ENCODE data around the gene CTH. TPM values are rescaled to one million over a fixed set of nuclear protein-coding genes. Genes with fewer than 3 reads are reported as not detected.

The CTH gene
- total RNA-seq, 6 experiments from 2014 or later: 32.3 to 85.7 (median 49.0) TPM

Small RNAs within 50 kb of the gene (small RNA-seq; reads per million reads assigned to genes)
- gene RF00017: 0 reads per million in 2 experiments

Other genes with a start within 250 kb of the CTH start
- 10 to 100 TPM in 3 of 6 experiments, 1 to 10 TPM in 3; 8.9 to 15.3 (median 9.9) TPM for gene LRRC40, start 205.7 kb upstream of the CTH start, total RNA-seq
- 10 to 100 TPM; 49.6 to 90.7 (median 62.8) TPM for gene SRSF11, start 189.9 kb upstream of the CTH start, total RNA-seq
- 1 to 10 TPM; 6.4 to 8.9 (median 7.3) TPM for gene ANKRD13C, start 56.5 kb upstream of the CTH start, total RNA-seq

Data from right lobe of liver (tissue), 5 donors.